CD14-positive monocyte (primary cell): Measurements from ENCODE around the gene ASAP3. TPM values are rescaled to one million over a fixed set of nuclear protein-coding genes. Genes with fewer than 3 reads are reported as not detected.

ENCODE experiments used
- DNase-seq, 3 donors: peaks; one replicate each; pipeline ENCODE4 v3.0.0-alpha.2; 2011 to 2022
- H2AFZ ChIP-seq: 2 replicates; pipeline ENCODE4 v1.6.0; 2012; ENCODE audit warnings: mild to moderate bottlenecking, low read depth, low read length, inconsistent platforms; ENCODE audit not compliant: insufficient read depth, poor library complexity, severe bottlenecking
- H3K27ac ChIP-seq, 2 donors: 1 replicate in 1 of 2; 2 replicates in 1 of 2; pipeline ENCODE4 v1.5.1; 2012 to 2013; ENCODE audit warnings: low read length in 2 of 2, control low read depth in 1 of 2, inconsistent platforms in 1 of 2, low read depth in 1 of 2, mild to moderate bottlenecking in 1 of 2
- H3K27me3 ChIP-seq, 2 donors: one replicate each; pipeline versions ENCODE4 v1.6.0 to v1.6.1; 2011 to 2013; ENCODE audit warnings: low read length in 2 of 2; ENCODE audit not compliant: control insufficient read depth in 2 of 2, insufficient read depth in 2 of 2
- H3K36me3 ChIP-seq, 2 donors: replicated peaks in 1 of 2; 1 replicate in 1 of 2; 2 replicates in 1 of 2; pipeline versions ENCODE4 v1.5.1 to v1.6.1; 2012 to 2013; ENCODE audit warnings: low read length in 2 of 2, control low read depth in 1 of 2, inconsistent platforms in 1 of 2, mild to moderate bottlenecking in 1 of 2; ENCODE audit not compliant: insufficient read depth in 2 of 2, control insufficient read depth in 1 of 2
- H3K4me1 ChIP-seq, 2 donors: 1 replicate in 1 of 2; 2 replicates in 1 of 2; pipeline versions ENCODE4 v1.5.1 to v1.6.1; 2012 to 2013; ENCODE audit warnings: low read length in 2 of 2, control low read depth in 1 of 2, inconsistent platforms in 1 of 2, mild to moderate bottlenecking in 1 of 2, moderate library complexity in 1 of 2; ENCODE audit not compliant: insufficient read depth in 2 of 2, control insufficient read depth in 1 of 2
- H3K4me2 ChIP-seq: replicated peaks from 2 replicates; pipeline ENCODE3; 2012; ENCODE audit warnings: low read length, moderate library complexity, mild to moderate bottlenecking; ENCODE audit not compliant: poor library complexity, severe bottlenecking; ENCODE audit errors: extremely low read depth
- H3K4me3 ChIP-seq, 3 experiments: fragments of 200-600 bp in 1 of 3; sonication (generic) in 1 of 3; replicated peaks in 1 of 3; 1 replicate in 2 of 3; 2 replicates in 1 of 3; pipeline ENCODE4 v1.5.1; 2011 to 2013; ENCODE audit warnings: low read length in 3 of 3, mild to moderate bottlenecking in 3 of 3, control low read depth in 2 of 3, low read depth in 2 of 3, inconsistent platforms in 1 of 3, moderate library complexity in 1 of 3
- H3K79me2 ChIP-seq: 2 replicates; pipeline ENCODE4 v1.6.0; 2012; ENCODE audit warnings: mild to moderate bottlenecking, control low read depth, inconsistent platforms, low read length, moderate library complexity; ENCODE audit not compliant: insufficient read depth
- H3K9ac ChIP-seq: 2 replicates; pipeline ENCODE4 v1.6.0; 2017; ENCODE audit warnings: low read length, mild to moderate bottlenecking; ENCODE audit not compliant: insufficient read depth, poor library complexity, severe bottlenecking
- H3K9me3 ChIP-seq, 2 donors: replicated peaks in 1 of 2; 1 replicate in 1 of 2; 2 replicates in 1 of 2; pipeline versions ENCODE4 v1.5.1 to v1.6.1; 2012 to 2013; ENCODE audit warnings: low read length in 2 of 2, control low read depth in 1 of 2; ENCODE audit not compliant: control insufficient read depth in 1 of 2, insufficient read depth in 1 of 2
- H4K20me1 ChIP-seq: 2 replicates; pipeline ENCODE4 v1.6.0; 2012; ENCODE audit warnings: mild to moderate bottlenecking, low read length, control low read depth, moderate library complexity; ENCODE audit not compliant: insufficient read depth
- H3K27ac Mint-ChIP-seq, 7 donors: one replicate each; pipeline ENCODE4 v1.8.0; 2020; ENCODE audit warnings: mild to moderate bottlenecking in 7 of 7, mixed read lengths in 7 of 7, moderate library complexity in 6 of 7, inconsistent platforms in 2 of 7
- H3K27me3 Mint-ChIP-seq, 3 donors: one replicate each; pipeline ENCODE4 v1.8.0; 2021 to 2022; ENCODE audit warnings: low read depth in 3 of 3, mild to moderate bottlenecking in 3 of 3, mixed read lengths in 3 of 3, moderate library complexity in 3 of 3, inconsistent platforms in 1 of 3
- H3K36me3 Mint-ChIP-seq, 2 donors: one replicate each; pipeline ENCODE4 v1.8.0; 2020; ENCODE audit warnings: mixed read lengths in 2 of 2, inconsistent platforms in 1 of 2, mild to moderate bottlenecking in 1 of 2
- H3K4me1 Mint-ChIP-seq: one replicate; pipeline ENCODE4 v1.8.0; 2020; ENCODE audit warnings: mild to moderate bottlenecking, mixed read lengths
- H3K4me3 Mint-ChIP-seq, 2 donors: one replicate each; pipeline ENCODE4 v1.8.0; 2020; ENCODE audit warnings: mild to moderate bottlenecking in 2 of 2, mixed read lengths in 2 of 2, moderate library complexity in 1 of 2
- H3K9me3 Mint-ChIP-seq, 7 donors: one replicate each; pipeline ENCODE4 v1.8.0; 2020 to 2022; ENCODE audit warnings: mixed read lengths in 7 of 7, mild to moderate bottlenecking in 6 of 7, moderate library complexity in 6 of 7, inconsistent platforms in 2 of 7
- CTCF ChIP-seq: fragments of 200-600 bp; IDR thresholded peaks from one replicate; pipeline ENCODE4 v1.8.0; 2022; ENCODE audit warnings: antibody characterized with exemption, mild to moderate bottlenecking
- WGBS: methylation state at CpG from one replicate; pipeline ENCODE4 v1.1.5; 2013; ENCODE audit warnings: missing lambda C conversion rate; ENCODE audit not compliant: insufficient coverage; 5-methylcytosine and 5-hydroxymethylcytosine counted together
- intact Hi-C, 2 donors: fragments of 100-400 bp; cut with micrococcal nuclease; formaldehyde crosslinking; loops; one replicate each; pipeline versions ENCODE4 v1.15.0 to v1.15.1; 2023
- polyA plus RNA-seq, 3 donors: library from polyadenylated mRNA; depleted of rRNA in 1 of 3; unstranded in 2 of 3; stranded (reverse) in 1 of 3; fragments of 300-500 nt in 2 of 3; fragments of >200 nt in 1 of 3; fragmentation: Illumina TruSeq in 2 of 3; gene quantifications; 1 replicate in 2 of 3; 2 replicates in 1 of 3; pipeline ENCODE4 v1.2.3, GENCODE V29; 2012 to 2021

Gene ASAP3
- polyA plus RNA-seq, 3 donors = 0.27 to 1.1 TPM; not detected in 1

GRCh38 chr1:23421753-23422240 lies 62.2 kb downstream of the ASAP3 start:
- Histone ChIP-seq H4K20me1 (no peaks in the 10 kb centered on the region), H3K27me3 (peaks cover 22 to 36% of the 10 kb centered on the region in 2 donors), H2AFZ (peak overlapping the region; percentile 89), H3K9ac (no peak overlapping the region), H3K27ac (peak overlapping the region in 1 of 2 donors; percentile 64), H3K4me2 (peak overlapping the region; percentile 77), H3K4me1 (peaks cover 33 to 37% of the 10 kb centered on the region in 2 donors), H3K9me3 (peaks cover 0 to 5% of the 10 kb centered on the region in 2 donors), H3K79me2 (no peaks in the 10 kb centered on the region), H3K4me3 (peak overlapping the region in 1 of 3 experiments; percentile 74), H3K36me3 (no peaks in the 10 kb centered on the region)
- Mint-ChIP-seq H3K9me3 (peaks cover 0 to 15% (median 5%) of the 10 kb centered on the region in 7 donors), H3K27me3 (peaks cover 34 to 45% (median 43%) of the 10 kb centered on the region in 3 donors), H3K27ac (peak overlapping the region in 1 of 7 donors; percentile 20), H3K4me1 (peaks cover 37% of the 10 kb centered on the region), H3K36me3 (peaks cover 2 to 9% of the 10 kb centered on the region in 2 donors), H3K4me3 (no peak overlapping the region)
- DNase-seq = no peak
- no peak for TF ChIP-seq CTCF
- intact Hi-C loops = no loop called here
- 51% methylated on average over 6 of the region's 6 CpGs for WGBS

- H3K27me3 Mint-ChIP-seq = peaks cover 29 to 40% (median 38%) of the 10 kb centered on the region in 3 donors
- H3K27ac Mint-ChIP-seq = no peak overlapping the region
- H3K36me3 Mint-ChIP-seq = peaks cover 2 to 9% of the 10 kb centered on the region in 2 donors
- no peak for TF ChIP-seq CTCF
- H3K79me2 ChIP-seq = no peaks in the 10 kb centered on the region
- peaks cover 33 to 37% of the 10 kb centered on the region in 2 donors for H3K4me1 ChIP-seq
- H3K27me3 ChIP-seq = peaks cover 20 to 32% of the 10 kb centered on the region in 2 donors
- H3K4me3 Mint-ChIP-seq = no peak overlapping the region
- intact Hi-C loops = no loop called here
- peaks cover 32% of the 10 kb centered on the region for H3K4me1 Mint-ChIP-seq
- H3K36me3 ChIP-seq = no peaks in the 10 kb centered on the region
- no peak overlapping the region for H3K4me2 ChIP-seq
- WGBS = no CpG with 5 or more reads among the region's 3 CpGs
- H3K9me3 Mint-ChIP-seq = peaks cover 0 to 15% (median 5%) of the 10 kb centered on the region in 7 donors
- H3K27ac ChIP-seq = no peak overlapping the region
- H2AFZ ChIP-seq = no peak overlapping the region
- DNase-seq = no peak
- H3K4me3 ChIP-seq = no peak overlapping the region
- H3K9me3 ChIP-seq = peaks cover 0 to 5% of the 10 kb centered on the region in 2 donors
- no peaks in the 10 kb centered on the region for H4K20me1 ChIP-seq
- no peak overlapping the region for H3K9ac ChIP-seq
These were observed 62.6 kb downstream of the ASAP3 start for GRCh38 chr1:23421343-23421742.
